Measurements from ENCODE around the gene CAMTA1. TPM values are rescaled to one million over a fixed set of nuclear protein-coding genes. Genes with fewer than 3 reads are reported as not detected.
"Not testable (repeated sequence)": the region's sequence is repeated elsewhere in the genome, so short reads cannot be mapped to it uniquely, and the experiment has no call there.

The CAMTA1 gene
- total RNA-seq, 1 donor from 2014 or later = 77.6 TPM

- TF ChIP-seq CTCF (IDR thresholded peaks at IDR 0.05; ENCODE audit: insufficient read depth, low read depth, low read length) (no peak), EZH2 (IDR thresholded peaks at IDR 0.05; ENCODE audit: insufficient read depth, low read length) (no peak)
- H3K27ac ChIP-seq (ENCODE audit: low read depth, low read length) = no peak overlapping the region
- Mint-ChIP-seq H3K27me3 (ENCODE audit: low read depth, unreplicated experiment) (peaks cover 55% of the 10 kb centered on the region), H3K4me3 (ENCODE audit: unreplicated experiment) (no peak overlapping the region), H3K36me3 (ENCODE audit: low read depth, unreplicated experiment) (peaks cover 5% of the 10 kb centered on the region), H3K27ac (ENCODE audit: unreplicated experiment) (no peak overlapping the region), H3K9me3 (ENCODE audit: unreplicated experiment) (peaks cover 26% of the 10 kb centered on the region), H3K4me1 (ENCODE audit: low read depth, unreplicated experiment) (no peaks in the 10 kb centered on the region)
- H2AFZ ChIP-seq (ENCODE audit: low read depth, low read length) = no peak overlapping the region
- H3K79me2 ChIP-seq (ENCODE audit: insufficient read depth, low read length) = no peaks in the 10 kb centered on the region
- H3K9me3 ChIP-seq (ENCODE audit: insufficient read depth, low read depth, low read length) = peaks cover 8% of the 10 kb centered on the region
- no peak overlapping the region for H3K4me2 ChIP-seq (ENCODE audit: low read length)
- no peak overlapping the region for H3K9ac ChIP-seq (ENCODE audit: low read length)
- H3K4me1 ChIP-seq (ENCODE audit: insufficient read depth, low read length) = no peaks in the 10 kb centered on the region
- H3K27me3 ChIP-seq (ENCODE audit: insufficient read depth, low read length) = peaks cover 7% of the 10 kb centered on the region
- H4K20me1 ChIP-seq (ENCODE audit: insufficient read depth, low read length) = no peaks in the 10 kb centered on the region
- H3K36me3 ChIP-seq (ENCODE audit: insufficient read depth, low read length) = no peaks in the 10 kb centered on the region
- DNase-seq (ENCODE audit: low read depth) (no peak), FAIRE-seq (no peak)
- no peak overlapping the region for H3K4me3 ChIP-seq (ENCODE audit: insufficient read depth, low read depth, low read length)
Observed at GRCh38 chr1:7692005-7692404, 906.8 kb downstream of the CAMTA1 start.

- H3K79me2 ChIP-seq (ENCODE audit: insufficient read depth, low read length); H3K36me3 Mint-ChIP-seq (ENCODE audit: low read depth, unreplicated experiment); H4K20me1 ChIP-seq (ENCODE audit: insufficient read depth, low read length); DNase-seq (ENCODE audit: low read depth); H3K9ac ChIP-seq (ENCODE audit: low read length); H3K36me3 ChIP-seq (ENCODE audit: insufficient read depth, low read length); H3K4me1 Mint-ChIP-seq (ENCODE audit: low read depth, unreplicated experiment); H3K27ac ChIP-seq (ENCODE audit: low read depth, low read length); H3K9me3 ChIP-seq (ENCODE audit: insufficient read depth, low read depth, low read length); H3K4me2 ChIP-seq (ENCODE audit: low read length); H3K27ac Mint-ChIP-seq (ENCODE audit: unreplicated experiment); H3K27me3 ChIP-seq (ENCODE audit: insufficient read depth, low read length); H3K4me1 ChIP-seq (ENCODE audit: insufficient read depth, low read length); H2AFZ ChIP-seq (ENCODE audit: low read depth, low read length); H3K4me3 ChIP-seq (ENCODE audit: insufficient read depth, low read depth, low read length); H3K4me3 Mint-ChIP-seq (ENCODE audit: unreplicated experiment); FAIRE-seq: not testable (repeated sequence)
- Mint-ChIP-seq H3K9me3 (ENCODE audit: unreplicated experiment) (peaks cover 26% of the 10 kb centered on the region), H3K27me3 (ENCODE audit: low read depth, unreplicated experiment) (peaks cover 60% of the 10 kb centered on the region)
Observed at GRCh38 chr1:7693037-7693436, 907.8 kb downstream of the CAMTA1 start.

- H3K9me3 ChIP-seq (ENCODE audit: insufficient read depth, low read depth, low read length) = peaks cover 8% of the 10 kb centered on the region
- no peak for FAIRE-seq
Observed at GRCh38 chr1:7693662-7694061, 908.4 kb downstream of the CAMTA1 start.

More at GRCh38 chr1:7693662-7694061, 908.4 kb downstream of the CAMTA1 start:
- no peaks in the 10 kb centered on the region for H3K4me1 ChIP-seq (ENCODE audit: insufficient read depth, low read length)
- H3K79me2 ChIP-seq (ENCODE audit: insufficient read depth, low read length) = no peaks in the 10 kb centered on the region
- H3K4me3 ChIP-seq (ENCODE audit: insufficient read depth, low read depth, low read length) = no peak overlapping the region
- Mint-ChIP-seq H3K4me1 (ENCODE audit: low read depth, unreplicated experiment) (no peaks in the 10 kb centered on the region), H3K9me3 (ENCODE audit: unreplicated experiment) (peaks cover 27% of the 10 kb centered on the region), H3K4me3 (ENCODE audit: unreplicated experiment) (no peak overlapping the region), H3K27ac (ENCODE audit: unreplicated experiment) (no peak overlapping the region), H3K36me3 (ENCODE audit: low read depth, unreplicated experiment) (peaks cover 5% of the 10 kb centered on the region), H3K27me3 (ENCODE audit: low read depth, unreplicated experiment) (peaks cover 57% of the 10 kb centered on the region)
- H3K4me2 ChIP-seq (ENCODE audit: low read length) = no peak overlapping the region
- H3K27me3 ChIP-seq (ENCODE audit: insufficient read depth, low read length) = peaks cover 5% of the 10 kb centered on the region
- no peaks in the 10 kb centered on the region for H4K20me1 ChIP-seq (ENCODE audit: insufficient read depth, low read length)
- H2AFZ ChIP-seq (ENCODE audit: low read depth, low read length) = no peak overlapping the region
- no peak overlapping the region for H3K9ac ChIP-seq (ENCODE audit: low read length)
- H3K27ac ChIP-seq (ENCODE audit: low read depth, low read length) = no peak overlapping the region
- TF ChIP-seq EZH2 (IDR thresholded peaks at IDR 0.05; ENCODE audit: insufficient read depth, low read length) (no peak), CTCF (IDR thresholded peaks at IDR 0.05; ENCODE audit: insufficient read depth, low read depth, low read length) (no peak)
- no peaks in the 10 kb centered on the region for H3K36me3 ChIP-seq (ENCODE audit: insufficient read depth, low read length)
- no peak for DNase-seq (ENCODE audit: low read depth)

Data from astrocyte (in vitro differentiated cells and primary cell).